ENCODE results near the gene COA6.

The COA6 gene

DNA sequence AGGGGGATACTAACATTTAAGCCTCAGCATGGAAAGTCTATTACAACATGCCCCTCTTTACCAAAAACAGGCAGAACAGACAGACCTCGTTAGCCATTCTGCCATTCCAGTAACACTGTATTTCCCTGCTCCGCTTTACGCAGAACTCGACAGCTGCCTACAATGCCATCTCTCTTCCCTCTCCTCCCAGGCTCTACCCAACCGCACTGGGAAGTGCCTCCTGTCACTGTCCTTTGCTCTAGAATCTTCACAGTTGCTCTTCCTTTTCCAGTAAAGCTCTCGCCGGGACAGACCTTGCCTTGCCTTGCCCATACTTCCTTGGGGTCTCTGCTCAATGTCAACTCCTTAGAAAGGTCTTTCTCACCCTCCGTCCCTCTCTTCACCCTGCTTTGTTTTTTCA lies 22.8 kb downstream of the COA6 start:
- Histone ChIP-seq H2BK12ac (ENCODE audit: low read length) (no peak overlapping the region), H3K9me3 (replicated peaks in 1 of 2; ENCODE audit: control insufficient read depth in 2 of 2, insufficient read depth in 1 of 2, low read depth in 1 of 2, low read length in 2 of 2) (peaks cover 0 to 5% of the 10 kb centered on the region in 2 donors), H3K23ac (ENCODE audit: low read depth, low read length, poor library complexity) (no peak overlapping the region), H3K27ac (replicated peaks; ENCODE audit: low read length) (no peak overlapping the region), H3K27me3 (ENCODE audit: control insufficient read depth in 3 of 3, insufficient read depth in 3 of 3, low read depth in 1 of 3, low read length in 3 of 3) (no peaks in the 10 kb centered on the region), H3K4me3 (ENCODE audit: low read length in 2 of 2) (peak overlapping the region in 1 of 2 donors; percentile 14), H3K9ac (ENCODE audit: low read depth, low read length, poor library complexity) (no peak overlapping the region), H3K4me1 (ENCODE audit: control insufficient read depth in 2 of 2, insufficient read depth in 1 of 2, low read depth in 1 of 2, low read length in 2 of 2) (no peaks in the 10 kb centered on the region), H3K18ac (ENCODE audit: low read length) (no peak overlapping the region), H2BK120ac (ENCODE audit: low read depth, low read length) (no peak overlapping the region), H2AK5ac (ENCODE audit: low read depth, low read length) (no peak overlapping the region), H2AFZ (ENCODE audit: low read length) (no peak overlapping the region), H3K79me1 (ENCODE audit: low read depth, low read length) (no peaks in the 10 kb centered on the region), H2BK15ac (ENCODE audit: low read length) (no peak overlapping the region), H3K4ac (ENCODE audit: low read length) (no peak overlapping the region), H4K91ac (ENCODE audit: low read depth, low read length, poor library complexity) (no peak overlapping the region), H3K4me2 (ENCODE audit: insufficient read depth, low read length, poor library complexity, severe bottlenecking) (no peak overlapping the region), H3K36me3 (replicated peaks in 1 of 2; ENCODE audit: control insufficient read depth in 2 of 2, insufficient read depth in 2 of 2, low read length in 2 of 2) (peaks cover 7 to 52% of the 10 kb centered on the region in 2 donors), H4K8ac (ENCODE audit: low read depth, low read length) (no peak overlapping the region), H2BK5ac (ENCODE audit: low read length) (no peak overlapping the region), H3K14ac (ENCODE audit: low read length) (no peak overlapping the region)
- no CpG with 5 or more reads among the region's 8 CpGs for WGBS, 2 donors (ENCODE audit: extremely low coverage in 2 of 2, insufficient read length in 2 of 2, insufficient replicate concordance in 1 of 2)
- DNase-seq (ENCODE audit: low spot score) = no peak

GRCh38 chr1:234396871-234397270 lies 23.6 kb downstream of the COA6 start:
- no peak overlapping the region for H2BK12ac ChIP-seq (ENCODE audit: low read length)
- no peak overlapping the region for H3K23ac ChIP-seq (ENCODE audit: low read depth, low read length, poor library complexity)
- H3K79me1 ChIP-seq (ENCODE audit: low read depth, low read length) = no peaks in the 10 kb centered on the region
- no peak overlapping the region for H3K4me2 ChIP-seq (ENCODE audit: insufficient read depth, low read length, poor library complexity, severe bottlenecking)
- H2BK5ac ChIP-seq (ENCODE audit: low read length) = no peak overlapping the region
- no CpG with 5 or more reads among the region's 6 CpGs for WGBS, 2 donors (ENCODE audit: extremely low coverage in 2 of 2, insufficient read length in 2 of 2, insufficient replicate concordance in 1 of 2)
- no peak overlapping the region for H2BK120ac ChIP-seq (ENCODE audit: low read depth, low read length)
- H3K18ac ChIP-seq (ENCODE audit: low read length) = no peak overlapping the region
- H2AFZ ChIP-seq (ENCODE audit: low read length) = no peak overlapping the region
- no peak overlapping the region for H4K8ac ChIP-seq (ENCODE audit: low read depth, low read length)
- H3K9ac ChIP-seq (ENCODE audit: low read depth, low read length, poor library complexity) = no peak overlapping the region
- H3K36me3 ChIP-seq (replicated peaks in 1 of 2; ENCODE audit: control insufficient read depth in 2 of 2, insufficient read depth in 2 of 2, low read length in 2 of 2) = peaks cover 7 to 45% of the 10 kb centered on the region in 2 donors
- no peak overlapping the region for H4K91ac ChIP-seq (ENCODE audit: low read depth, low read length, poor library complexity)
- no peak overlapping the region for H2BK15ac ChIP-seq (ENCODE audit: low read length)
- no peak overlapping the region for H3K14ac ChIP-seq (ENCODE audit: low read length)
- H3K4me3 ChIP-seq (ENCODE audit: low read length in 2 of 2) = no peak overlapping the region
- H3K9me3 ChIP-seq (replicated peaks in 1 of 2; ENCODE audit: control insufficient read depth in 2 of 2, insufficient read depth in 1 of 2, low read depth in 1 of 2, low read length in 2 of 2) = peaks cover 0 to 5% of the 10 kb centered on the region in 2 donors
- no peak overlapping the region for H2AK5ac ChIP-seq (ENCODE audit: low read depth, low read length)
- no peaks in the 10 kb centered on the region for H3K4me1 ChIP-seq (ENCODE audit: control insufficient read depth in 2 of 2, insufficient read depth in 1 of 2, low read depth in 1 of 2, low read length in 2 of 2)
- H3K27ac ChIP-seq (replicated peaks; ENCODE audit: low read length) = no peak overlapping the region
- H3K27me3 ChIP-seq (ENCODE audit: control insufficient read depth in 3 of 3, insufficient read depth in 3 of 3, low read depth in 1 of 3, low read length in 3 of 3) = no peaks in the 10 kb centered on the region
- no peak overlapping the region for H3K4ac ChIP-seq (ENCODE audit: low read length)
- DNase-seq (ENCODE audit: low spot score) = no peak

- WGBS, 2 donors (ENCODE audit: extremely low coverage in 2 of 2, insufficient read length in 2 of 2, insufficient replicate concordance in 1 of 2) = no CpG with 5 or more reads among the region's 5 CpGs
Observed at GRCh38 chr1:234397732-234398131, 24.5 kb downstream of the COA6 start.

DNA sequence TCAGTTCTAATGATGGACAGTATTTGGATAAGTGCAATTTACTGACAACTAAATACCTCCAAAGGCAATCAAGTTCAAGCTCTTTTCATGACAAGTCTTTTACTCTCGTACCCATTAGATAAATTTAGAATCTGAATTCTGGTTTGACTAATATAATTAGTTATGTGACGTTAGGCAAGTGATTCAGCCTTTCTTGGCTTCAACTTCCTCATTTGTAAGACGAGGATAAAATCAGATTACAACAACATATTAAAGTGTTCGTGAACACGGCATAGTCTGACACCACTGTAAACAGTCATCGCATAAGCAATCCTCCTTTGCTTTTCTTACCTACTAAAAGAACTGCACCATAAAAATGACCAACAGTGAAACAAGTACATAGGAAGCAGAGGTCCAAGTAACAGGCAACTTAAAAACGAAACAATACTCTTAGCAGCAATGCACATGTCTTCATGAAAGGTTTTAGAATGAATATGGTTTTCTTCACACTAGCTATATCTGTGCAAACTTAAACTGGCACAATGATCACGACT lies 25.7 kb downstream of the COA6 start:
- Histone ChIP-seq H2BK120ac (ENCODE audit: low read depth, low read length) (no peak overlapping the region), H2BK5ac (ENCODE audit: low read length) (no peak overlapping the region), H3K9ac (ENCODE audit: low read depth, low read length, poor library complexity) (no peak overlapping the region), H3K4me2 (ENCODE audit: insufficient read depth, low read length, poor library complexity, severe bottlenecking) (no peak overlapping the region), H4K91ac (ENCODE audit: low read depth, low read length, poor library complexity) (no peak overlapping the region), H3K79me1 (ENCODE audit: low read depth, low read length) (no peaks in the 10 kb centered on the region), H3K23ac (ENCODE audit: low read depth, low read length, poor library complexity) (no peak overlapping the region), H4K8ac (ENCODE audit: low read depth, low read length) (no peak overlapping the region), H3K4ac (ENCODE audit: low read length) (no peak overlapping the region), H2BK12ac (ENCODE audit: low read length) (no peak overlapping the region), H3K4me3 (ENCODE audit: low read length in 2 of 2) (no peak overlapping the region), H3K36me3 (replicated peaks in 1 of 2; ENCODE audit: control insufficient read depth in 2 of 2, insufficient read depth in 2 of 2, low read length in 2 of 2) (peaks cover 3 to 27% of the 10 kb centered on the region in 2 donors), H3K27ac (replicated peaks; ENCODE audit: low read length) (no peak overlapping the region), H2AK5ac (ENCODE audit: low read depth, low read length) (no peak overlapping the region), H3K27me3 (ENCODE audit: control insufficient read depth in 3 of 3, insufficient read depth in 3 of 3, low read depth in 1 of 3, low read length in 3 of 3) (no peaks in the 10 kb centered on the region), H3K14ac (ENCODE audit: low read length) (no peak overlapping the region), H3K18ac (ENCODE audit: low read length) (no peak overlapping the region), H2AFZ (ENCODE audit: low read length) (no peak overlapping the region), H3K9me3 (replicated peaks in 1 of 2; ENCODE audit: control insufficient read depth in 2 of 2, insufficient read depth in 1 of 2, low read depth in 1 of 2, low read length in 2 of 2) (peaks cover 0 to 3% of the 10 kb centered on the region in 2 donors), H3K4me1 (ENCODE audit: control insufficient read depth in 2 of 2, insufficient read depth in 1 of 2, low read depth in 1 of 2, low read length in 2 of 2) (no peaks in the 10 kb centered on the region), H2BK15ac (ENCODE audit: low read length) (no peak overlapping the region)
- WGBS, 2 donors (ENCODE audit: extremely low coverage in 2 of 2, insufficient read length in 2 of 2, insufficient replicate concordance in 1 of 2) = no CpG with 5 or more reads among the region's 8 CpGs
- DNase-seq (ENCODE audit: low spot score) = no peak

More at GRCh38 chr1:234397732-234398131, 24.5 kb downstream of the COA6 start:
- H2BK12ac ChIP-seq (ENCODE audit: low read length) = no peak overlapping the region
- no peak overlapping the region for H4K8ac ChIP-seq (ENCODE audit: low read depth, low read length)
- DNase-seq (ENCODE audit: low spot score) = no peak
- H3K9ac ChIP-seq (ENCODE audit: low read depth, low read length, poor library complexity) = no peak overlapping the region
- H2BK5ac ChIP-seq (ENCODE audit: low read length) = no peak overlapping the region
- H4K91ac ChIP-seq (ENCODE audit: low read depth, low read length, poor library complexity) = no peak overlapping the region
- H3K18ac ChIP-seq (ENCODE audit: low read length) = no peak overlapping the region
- H2BK120ac ChIP-seq (ENCODE audit: low read depth, low read length) = no peak overlapping the region
- peaks cover 7 to 38% of the 10 kb centered on the region in 2 donors for H3K36me3 ChIP-seq (replicated peaks in 1 of 2; ENCODE audit: control insufficient read depth in 2 of 2, insufficient read depth in 2 of 2, low read length in 2 of 2)
- peaks cover 0 to 5% of the 10 kb centered on the region in 2 donors for H3K9me3 ChIP-seq (replicated peaks in 1 of 2; ENCODE audit: control insufficient read depth in 2 of 2, insufficient read depth in 1 of 2, low read depth in 1 of 2, low read length in 2 of 2)
- H3K79me1 ChIP-seq (ENCODE audit: low read depth, low read length) = no peaks in the 10 kb centered on the region
- no peak overlapping the region for H2AK5ac ChIP-seq (ENCODE audit: low read depth, low read length)
- no peak overlapping the region for H3K23ac ChIP-seq (ENCODE audit: low read depth, low read length, poor library complexity)
- H3K4me2 ChIP-seq (ENCODE audit: insufficient read depth, low read length, poor library complexity, severe bottlenecking) = no peak overlapping the region
- H2BK15ac ChIP-seq (ENCODE audit: low read length) = no peak overlapping the region
- no peak overlapping the region for H2AFZ ChIP-seq (ENCODE audit: low read length)
- H3K27ac ChIP-seq (replicated peaks; ENCODE audit: low read length) = no peak overlapping the region
- no peak overlapping the region for H3K4ac ChIP-seq (ENCODE audit: low read length)
- no peaks in the 10 kb centered on the region for H3K27me3 ChIP-seq (ENCODE audit: control insufficient read depth in 3 of 3, insufficient read depth in 3 of 3, low read depth in 1 of 3, low read length in 3 of 3)
- no peak overlapping the region for H3K4me3 ChIP-seq (ENCODE audit: low read length in 2 of 2)
- no peaks in the 10 kb centered on the region for H3K4me1 ChIP-seq (ENCODE audit: control insufficient read depth in 2 of 2, insufficient read depth in 1 of 2, low read depth in 1 of 2, low read length in 2 of 2)
- no peak overlapping the region for H3K14ac ChIP-seq (ENCODE audit: low read length)

All from neuronal stem cell (in vitro differentiated cells).